Heart left ventricle (tissue), 16 donors: Measurements from ENCODE around the gene INKA1. TPM values are rescaled to one million over a fixed set of nuclear protein-coding genes. Genes with fewer than 3 reads are reported as not detected.
A peak's percentile ranks its signal among the peaks of the same experiment; 100 is the strongest.
"Not testable (repeated sequence)": the region's sequence is repeated elsewhere in the genome, so short reads cannot be mapped to it uniquely, and the experiment has no call there.

Experiments used
- ATAC-seq, 4 donors: fragments of 200-7000 bp; cut with Tn5 transposase; one replicate each; pipeline ENCODE4 v1.9.1; 2020 to 2022; ENCODE audit warnings: moderate library complexity in 4 of 4, mild to moderate bottlenecking in 3 of 4, moderate number of reproducible peaks in 1 of 4
- DNase-seq, 5 donors: peaks; one replicate each; pipeline ENCODE4 v3.0.0-alpha.2; 2020
- H3K27ac ChIP-seq, 12 donors: fragments of 200-600 bp; sonication (generic) in 4 of 12; one replicate each; pipeline versions ENCODE4 v1.5.0 to v1.8.0; 2016 to 2022; ENCODE audit warnings: mild to moderate bottlenecking in 2 of 12
- H3K27me3 ChIP-seq, 9 donors: fragments of 200-600 bp; sonication (generic) in 2 of 9; one replicate each; pipeline versions ENCODE4 v1.5.1 to v1.8.0; 2016 to 2022; ENCODE audit warnings: mild to moderate bottlenecking in 3 of 9
- H3K36me3 ChIP-seq, 9 donors: fragments of 200-600 bp; sonication (generic) in 2 of 9; one replicate each; pipeline versions ENCODE4 v1.5.0 to v1.8.0; 2018 to 2022; ENCODE audit warnings: mild to moderate bottlenecking in 2 of 9
- H3K4me1 ChIP-seq, 12 donors: fragments of 200-600 bp; sonication (generic) in 4 of 12; one replicate each; pipeline versions ENCODE4 v1.5.0 to v1.8.0; 2016 to 2022; ENCODE audit warnings: mild to moderate bottlenecking in 3 of 12
- H3K4me3 ChIP-seq, 12 donors: fragments of 200-600 bp; sonication (generic) in 4 of 12; one replicate each; pipeline versions ENCODE4 v1.5.0 to v1.8.0; 2017 to 2022; ENCODE audit warnings: mild to moderate bottlenecking in 9 of 12, moderate library complexity in 4 of 12
- H3K9me3 ChIP-seq, 12 donors: fragments of 200-600 bp; sonication (generic) in 4 of 12; one replicate each; pipeline versions ENCODE4 v1.5.0 to v1.8.0; 2016 to 2022; ENCODE audit warnings: mild to moderate bottlenecking in 1 of 12
- POLR2A ChIP-seq, 2 donors: fragments of 450-650 bp; IDR thresholded peaks; one replicate each; pipeline ENCODE4 v1.6.1; 2017; ENCODE audit warnings: antibody characterized with exemption in 2 of 2, mild to moderate bottlenecking in 2 of 2, moderate library complexity in 2 of 2
- WGBS, 4 donors: extraction: QIAGEN DNeasy Blood & Tissue Kit in 2 of 4; methylation state at CpG; one replicate each; pipeline versions ENCODE4 v1.1.5 to v1.1.7; 2013 to 2018; 5-methylcytosine and 5-hydroxymethylcytosine counted together
- intact Hi-C, 10 donors: fragments of 100-400 bp; cut with DNase I; formaldehyde crosslinking; loops; one replicate each; pipeline versions ENCODE4 v1.11.1 to v1.14.2; 2022
- polyA plus RNA-seq, 2 donors: library from polyadenylated mRNA; stranded (reverse); fragments of 200-250 nt; gene quantifications; one replicate each; pipeline ENCODE4 v1.2.3, GENCODE V29; 2013
- total RNA-seq, 9 donors: library from RNA; depleted of rRNA in 2 of 9; stranded (reverse); fragments of >200 nt in 2 of 9; fragmentation: NEBNext Ultra II Directional in 3 of 9; extraction: Animal tissue kit (Norgen Biotek cat#: 25700) in 3 of 9; gene quantifications; one replicate each; pipeline versions ENCODE4 v1.1.0 to v1.2.4, GENCODE V29; 2016 to 2023
- TF ChIP-seq, protein P1 (sequence below), 12 donors: fragments of 200-600 bp; sonication (generic) in 4 of 12; IDR thresholded peaks; one replicate each; pipeline versions ENCODE4 v1.5.0 to v1.8.0; 2018 to 2022; ENCODE audit warnings: antibody characterized with exemption in 12 of 12, mild to moderate bottlenecking in 5 of 12
- donor health status: ischemic (EF 13 %, LVEDD 7.1; RV severe dilation, severe dysfunction).
- donor health status: healthy with polysubstance abuse.
- donor health status: DM: no; HTN: yes; CAD: no.
- donor health status: DM: no; HTN: no; CAD: no.
- donor health status: ischemic (EF 25% LVEDD 6.9; RV normal size, moderate dysfunction).
- donor health status: ischemic (EF 25% LVEDD 5.7; RV mildly dilated, moderate dysfunction).
- donor health status: healthy.
- donor health status: DM: yes; HTN: yes; CAD: no.
- donor health status: ischemic (EF 35%, LVEDD 5.7; RV mildly dilated, moderate dysfunction).
- donor health status: nonischemic (EF 11% LVEDD 7.7; RV severe dilation, severe dysfunction).
- donor health status: DM: yes; HTN: yes; CAD: no.
- donor health status: PGD.
- donor health status: ischemic (EF 29% LVEDD 5.4; RV normal size, mild dysfunction).
- donor health status: nonischemic (EF 23%, LVEDD 6.1; RV moderate dilation, normal function).

The INKA1 gene
- total and polyA plus RNA-seq, 11 donors, result 1.1 to 5.0 (median 3.3) TPM

DNA sequence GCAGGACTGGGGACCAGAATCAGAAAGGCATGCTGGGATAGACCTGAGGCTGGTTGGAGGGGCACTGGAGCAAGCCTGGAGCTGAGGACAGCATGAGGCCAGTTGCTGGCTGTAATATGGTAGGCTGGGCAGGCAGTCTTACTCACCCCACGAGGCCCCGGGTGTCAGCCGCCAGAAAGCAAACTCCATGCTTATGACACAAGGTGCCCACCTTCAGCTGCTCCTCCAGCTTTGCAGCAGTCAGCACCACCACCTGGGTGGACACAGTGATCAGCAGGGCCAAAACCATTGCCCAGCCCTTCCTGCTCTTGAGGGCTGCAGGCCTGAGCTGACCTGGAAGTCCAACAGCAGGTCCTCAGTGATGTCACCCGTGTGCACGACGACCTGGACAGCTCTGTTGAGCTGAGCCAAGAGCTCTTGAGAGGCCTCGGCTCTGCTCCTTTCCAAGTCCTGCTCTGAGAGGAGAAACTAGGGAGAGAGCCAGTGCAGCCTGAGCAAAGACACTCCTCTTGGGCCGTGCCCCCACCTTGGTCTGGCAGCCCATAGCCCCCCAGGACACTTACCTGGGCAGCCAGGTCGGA lies 9.9 kb downstream of the INKA1 start:
- TF ChIP-seq, protein P1, sequence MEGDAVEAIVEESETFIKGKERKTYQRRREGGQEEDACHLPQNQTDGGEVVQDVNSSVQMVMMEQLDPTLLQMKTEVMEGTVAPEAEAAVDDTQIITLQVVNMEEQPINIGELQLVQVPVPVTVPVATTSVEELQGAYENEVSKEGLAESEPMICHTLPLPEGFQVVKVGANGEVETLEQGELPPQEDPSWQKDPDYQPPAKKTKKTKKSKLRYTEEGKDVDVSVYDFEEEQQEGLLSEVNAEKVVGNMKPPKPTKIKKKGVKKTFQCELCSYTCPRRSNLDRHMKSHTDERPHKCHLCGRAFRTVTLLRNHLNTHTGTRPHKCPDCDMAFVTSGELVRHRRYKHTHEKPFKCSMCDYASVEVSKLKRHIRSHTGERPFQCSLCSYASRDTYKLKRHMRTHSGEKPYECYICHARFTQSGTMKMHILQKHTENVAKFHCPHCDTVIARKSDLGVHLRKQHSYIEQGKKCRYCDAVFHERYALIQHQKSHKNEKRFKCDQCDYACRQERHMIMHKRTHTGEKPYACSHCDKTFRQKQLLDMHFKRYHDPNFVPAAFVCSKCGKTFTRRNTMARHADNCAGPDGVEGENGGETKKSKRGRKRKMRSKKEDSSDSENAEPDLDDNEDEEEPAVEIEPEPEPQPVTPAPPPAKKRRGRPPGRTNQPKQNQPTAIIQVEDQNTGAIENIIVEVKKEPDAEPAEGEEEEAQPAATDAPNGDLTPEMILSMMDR (IDR thresholded peaks at IDR 0.05), result no peak
- no peak for TF ChIP-seq POLR2A (IDR thresholded peaks at IDR 0.05)
- peaks cover 8 to 34% (median 22%) of the 10 kb centered on the region in 12 donors for H3K4me1 ChIP-seq
- H3K36me3 ChIP-seq, result peaks cover 0 to 44% (median 27%) of the 10 kb centered on the region in 9 donors
- DNase-seq, result peak in 1 of 5 donors; percentile 50
- 19 to 43% (median 37%) methylated on average over 4 to 9 of the region's 9 CpGs for WGBS, 4 donors
- peak overlapping the region; percentile 71 to 92 (median 82) for H3K27ac ChIP-seq
- H3K27me3 ChIP-seq, result no peaks in the 10 kb centered on the region
- H3K4me3 ChIP-seq, result peak overlapping the region; percentile 27 to 80 (median 57)
- H3K9me3 ChIP-seq, result no peaks in the 10 kb centered on the region
- intact Hi-C loops, result no loop called here
- peak; percentile 28 to 54 (median 44) for ATAC-seq

- Histone ChIP-seq H3K36me3 (peaks cover 0 to 38% (median 27%) of the 10 kb centered on the region in 9 donors), H3K4me1 (peaks cover 8 to 33% (median 21%) of the 10 kb centered on the region in 12 donors), H3K9me3 (no peaks in the 10 kb centered on the region), H3K4me3 (peak within 1 kb of the TSS; percentile 27 to 80 (median 57)), H3K27me3 (no peaks in the 10 kb centered on the region), H3K27ac (peak within 1 kb of the TSS; percentile 71 to 92 (median 82))
- TF ChIP-seq, protein P1 (IDR thresholded peaks at IDR 0.05), result no peak
- no peak for TF ChIP-seq POLR2A (IDR thresholded peaks at IDR 0.05)
- WGBS, 4 donors, result 8 to 21% (median 14%) methylated on average over 9 of the region's 9 CpGs
- peak; percentile 61 to 74 (median 69) for DNase-seq
- ATAC-seq, result peak; percentile 70 to 95 (median 90)
- intact Hi-C loops, result loop anchor here in 1 of 10 donors (2.0 kb wide), 1 partner anchor 25 kb away; no protein-coding TSS in a partner anchor
These were observed 10.6 kb downstream of the INKA1 start, which contains the start of gene UBA7 for GRCh38 chr3:49813497-49814174. TSS of gene UBA7 (minus strand) at chr3:49813953. CDS start at chr3:49813787, 166 bp downstream.

DNA sequence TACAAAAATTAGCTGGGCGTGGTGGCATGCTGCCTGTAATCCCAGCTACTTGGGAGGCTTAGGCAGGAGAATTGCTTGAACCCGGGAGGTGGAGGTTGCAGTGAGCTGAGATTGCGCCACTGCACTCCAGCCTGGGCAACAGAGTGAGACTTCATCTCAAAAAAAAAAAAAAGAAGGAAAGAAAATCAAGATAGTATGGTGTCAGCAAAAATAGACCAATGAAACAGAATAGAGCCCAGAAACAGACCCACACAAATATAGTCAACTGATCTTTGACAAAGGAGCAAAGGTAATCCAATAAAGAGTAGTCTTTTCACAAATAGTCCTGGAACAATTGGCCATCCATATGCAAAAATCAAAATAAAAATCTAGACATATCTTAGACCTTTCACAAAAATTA lies 20.1 kb downstream of the INKA1 start:
- intact Hi-C loops, H3K4me1 ChIP-seq, DNase-seq, ATAC-seq, H3K9me3 ChIP-seq, H3K4me3 ChIP-seq, H3K27ac ChIP-seq, H3K36me3 ChIP-seq, H3K27me3 ChIP-seq: not testable (repeated sequence)
- WGBS, 4 donors, result 96 to 98% (median 98%) methylated on average over 3 of the region's 3 CpGs

- no peak overlapping the region for H3K4me3 ChIP-seq
- TF ChIP-seq, protein P1 (IDR thresholded peaks at IDR 0.05), result no peak
- H3K27me3 ChIP-seq, result no peaks in the 10 kb centered on the region
- ATAC-seq (no peak), DNase-seq (no peak)
- H3K36me3 ChIP-seq, result peaks cover 0 to 4% (median 0%) of the 10 kb centered on the region in 9 donors
- 74 to 87% (median 84%) methylated on average over 6 of the region's 6 CpGs for WGBS, 4 donors
- H3K4me1 ChIP-seq, result no peaks in the 10 kb centered on the region
- no peak overlapping the region for H3K27ac ChIP-seq
- H3K9me3 ChIP-seq, result no peaks in the 10 kb centered on the region
- intact Hi-C loops, result no loop called here
These were observed 23.0 kb downstream of the INKA1 start for GRCh38 chr3:49826016-49826415.
